Suprapubic skin (tissue), 4 donors: ENCODE measurements around the gene COLEC11. TPM values are rescaled to one million over a fixed set of nuclear protein-coding genes. Genes with fewer than 3 reads are reported as not detected.

Experiments
- DNase-seq, 2 donors: peaks; one replicate each; pipeline ENCODE4 v3.0.0-alpha.2; 2019; ENCODE audit warnings: low spot score in 2 of 2
- H3K27ac ChIP-seq: fragments of 200-600 bp; sonication (generic); one replicate; pipeline ENCODE4 v1.5.1; 2019
- H3K27me3 ChIP-seq: fragments of 200-600 bp; sonication (generic); one replicate; pipeline ENCODE4 v1.5.1; 2019
- H3K36me3 ChIP-seq: fragments of 200-600 bp; sonication (generic); one replicate; pipeline ENCODE4 v1.5.1; 2019
- H3K4me1 ChIP-seq: fragments of 200-600 bp; sonication (generic); one replicate; pipeline ENCODE4 v1.5.1; 2019
- H3K4me3 ChIP-seq: fragments of 200-600 bp; sonication (generic); one replicate; pipeline ENCODE4 v1.5.1; 2019; ENCODE audit warnings: mild to moderate bottlenecking
- H3K9me3 ChIP-seq: fragments of 200-600 bp; sonication (generic); one replicate; pipeline ENCODE4 v1.5.1; 2019
- EP300 ChIP-seq: sonication (generic); formaldehyde crosslinking; IDR thresholded peaks from one replicate; pipeline ENCODE4 v1.6.1; 2017; ENCODE audit warnings: antibody characterized with exemption
- POLR2A ChIP-seq, 2 donors: fragments of 450-650 bp; IDR thresholded peaks; one replicate each; pipeline ENCODE4 v1.6.1; 2017; ENCODE audit warnings: antibody characterized with exemption in 2 of 2, mild to moderate bottlenecking in 2 of 2, moderate library complexity in 2 of 2
- POLR2AphosphoS5 ChIP-seq, 3 donors: sonication (generic); formaldehyde crosslinking; IDR thresholded peaks; one replicate each; pipeline ENCODE4 v1.6.1; 2017; ENCODE audit warnings: antibody characterized with exemption in 3 of 3
- WGBS: methylation state at CpG from one replicate; pipeline ENCODE4 v1.1.5; 2018; 5-methylcytosine and 5-hydroxymethylcytosine counted together
- total RNA-seq, 4 donors: library from RNA; depleted of rRNA; stranded (reverse); fragments of >200 nt; gene quantifications; one replicate each; pipeline ENCODE4 v1.1.0, GENCODE V29; 2016
- TF ChIP-seq, protein P1 (sequence below), 2 donors: fragments of 200-600 bp in 1 of 2; fragments of 450-650 bp in 1 of 2; sonication (generic) in 1 of 2; IDR thresholded peaks; one replicate each; pipeline ENCODE4 v1.5.1; 2016 to 2019; ENCODE audit warnings: antibody characterized with exemption in 2 of 2, mild to moderate bottlenecking in 1 of 2, moderate library complexity in 1 of 2

Gene COLEC11
- total RNA-seq, 4 donors from 2014 or later = 0.39 to 0.68 TPM; not detected in 2

DNA sequence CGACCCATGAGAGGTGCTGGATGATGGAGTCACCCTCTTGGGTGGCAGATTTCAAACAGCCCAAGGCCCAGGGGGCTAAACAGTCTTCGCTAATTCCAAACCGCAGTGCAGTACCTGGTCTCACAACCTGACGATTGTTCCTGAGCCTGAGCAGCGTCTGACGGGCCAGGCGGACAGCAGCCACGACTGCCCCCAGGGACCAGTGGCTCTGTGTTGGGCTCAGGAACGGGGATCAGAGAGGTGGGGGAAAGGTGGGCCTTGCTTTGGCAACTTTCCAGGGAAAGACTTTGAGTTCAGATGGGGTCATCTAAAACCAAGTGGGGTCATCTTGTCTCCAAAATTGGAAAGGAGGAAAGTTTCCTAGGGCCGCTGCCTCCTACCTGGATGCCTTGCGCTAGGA is 492 bp downstream of the COLEC11 start:
- no peak for TF ChIP-seq POLR2A (IDR thresholded peaks at IDR 0.05)
- no peak for TF ChIP-seq POLR2AphosphoS5 (IDR thresholded peaks at IDR 0.05)
- TF ChIP-seq EP300 = no peak
- TF ChIP-seq, protein P1, sequence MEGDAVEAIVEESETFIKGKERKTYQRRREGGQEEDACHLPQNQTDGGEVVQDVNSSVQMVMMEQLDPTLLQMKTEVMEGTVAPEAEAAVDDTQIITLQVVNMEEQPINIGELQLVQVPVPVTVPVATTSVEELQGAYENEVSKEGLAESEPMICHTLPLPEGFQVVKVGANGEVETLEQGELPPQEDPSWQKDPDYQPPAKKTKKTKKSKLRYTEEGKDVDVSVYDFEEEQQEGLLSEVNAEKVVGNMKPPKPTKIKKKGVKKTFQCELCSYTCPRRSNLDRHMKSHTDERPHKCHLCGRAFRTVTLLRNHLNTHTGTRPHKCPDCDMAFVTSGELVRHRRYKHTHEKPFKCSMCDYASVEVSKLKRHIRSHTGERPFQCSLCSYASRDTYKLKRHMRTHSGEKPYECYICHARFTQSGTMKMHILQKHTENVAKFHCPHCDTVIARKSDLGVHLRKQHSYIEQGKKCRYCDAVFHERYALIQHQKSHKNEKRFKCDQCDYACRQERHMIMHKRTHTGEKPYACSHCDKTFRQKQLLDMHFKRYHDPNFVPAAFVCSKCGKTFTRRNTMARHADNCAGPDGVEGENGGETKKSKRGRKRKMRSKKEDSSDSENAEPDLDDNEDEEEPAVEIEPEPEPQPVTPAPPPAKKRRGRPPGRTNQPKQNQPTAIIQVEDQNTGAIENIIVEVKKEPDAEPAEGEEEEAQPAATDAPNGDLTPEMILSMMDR (IDR thresholded peaks at IDR 0.05) = no peak
- no peak overlapping the region for H3K27ac ChIP-seq
- H3K4me1 ChIP-seq = no peaks in the 10 kb centered on the region
- 83% methylated on average over 11 of the region's 11 CpGs for WGBS
- H3K27me3 ChIP-seq = no peaks in the 10 kb centered on the region
- H3K4me3 ChIP-seq = no peak overlapping the region
- H3K36me3 ChIP-seq = no peaks in the 10 kb centered on the region
- no peaks in the 10 kb centered on the region for H3K9me3 ChIP-seq
- DNase-seq = no peak

DNA sequence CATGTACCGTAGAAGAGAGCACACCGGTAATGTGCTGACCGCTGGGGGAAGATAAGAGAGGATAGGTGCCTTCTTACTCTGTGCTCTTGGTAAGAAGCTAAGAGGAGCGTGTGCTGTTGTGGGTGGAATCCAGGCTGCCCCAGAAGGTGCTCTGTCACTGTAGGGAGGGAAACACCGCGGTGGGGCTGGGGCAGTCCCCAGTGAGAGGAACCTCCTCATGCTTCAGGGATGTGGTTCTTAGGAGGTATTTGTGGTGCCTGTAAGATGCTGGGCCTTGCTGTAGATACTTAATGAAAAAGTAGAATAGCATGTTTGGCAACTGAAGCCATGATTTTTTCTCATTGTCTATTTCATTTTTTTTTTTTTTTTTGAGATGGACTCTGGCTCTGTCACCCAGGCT is 1.1 kb downstream of the COLEC11 start:
- Histone ChIP-seq H3K9me3 (no peaks in the 10 kb centered on the region), H3K27me3 (no peaks in the 10 kb centered on the region), H3K36me3 (no peaks in the 10 kb centered on the region), H3K27ac (no peak overlapping the region), H3K4me1 (no peaks in the 10 kb centered on the region), H3K4me3 (no peak overlapping the region)
- no peak for DNase-seq
- TF ChIP-seq POLR2A (IDR thresholded peaks at IDR 0.05) (no peak), EP300 (no peak), POLR2AphosphoS5 (IDR thresholded peaks at IDR 0.05) (no peak)
- TF ChIP-seq, protein P1 (IDR thresholded peaks at IDR 0.05) = no peak
- 84% methylated on average over 6 of the region's 6 CpGs for WGBS

DNA sequence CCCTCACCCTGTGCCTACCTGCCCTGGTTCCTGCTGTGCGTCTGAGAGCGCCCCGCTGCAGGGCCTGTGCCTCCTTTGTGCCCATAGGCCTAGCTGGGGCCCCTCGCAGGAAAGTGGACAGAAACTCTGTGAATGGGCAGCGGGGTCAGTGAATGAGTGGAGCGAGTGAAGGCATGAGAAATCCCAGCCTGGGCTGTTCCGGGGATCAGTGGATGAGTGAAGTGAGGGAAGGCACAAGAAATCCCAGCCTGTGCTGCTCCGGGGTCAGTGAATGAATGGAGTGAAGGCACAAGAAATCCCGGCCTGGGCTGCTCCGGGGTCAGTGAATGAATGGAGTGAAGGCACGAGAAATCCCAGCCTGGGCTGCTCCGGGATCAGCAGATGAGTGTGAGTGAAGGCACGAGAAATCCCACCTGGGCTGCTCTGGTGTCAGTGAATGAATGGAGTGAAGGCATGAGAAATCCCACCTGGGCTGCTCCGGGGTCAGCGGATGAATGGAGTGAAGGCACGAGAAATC is 2.0 kb downstream of the COLEC11 start:
- Histone ChIP-seq H3K27me3 (no peaks in the 10 kb centered on the region), H3K4me1 (no peaks in the 10 kb centered on the region), H3K27ac (no peak overlapping the region), H3K36me3 (no peaks in the 10 kb centered on the region), H3K4me3 (no peak overlapping the region), H3K9me3 (no peaks in the 10 kb centered on the region)
- TF ChIP-seq EP300 (no peak), POLR2A (IDR thresholded peaks at IDR 0.05) (no peak), POLR2AphosphoS5 (IDR thresholded peaks at IDR 0.05) (no peak)
- TF ChIP-seq, protein P1 (IDR thresholded peaks at IDR 0.05) = no peak
- 90% methylated on average over 16 of the region's 16 CpGs for WGBS
- no peak for DNase-seq

DNA sequence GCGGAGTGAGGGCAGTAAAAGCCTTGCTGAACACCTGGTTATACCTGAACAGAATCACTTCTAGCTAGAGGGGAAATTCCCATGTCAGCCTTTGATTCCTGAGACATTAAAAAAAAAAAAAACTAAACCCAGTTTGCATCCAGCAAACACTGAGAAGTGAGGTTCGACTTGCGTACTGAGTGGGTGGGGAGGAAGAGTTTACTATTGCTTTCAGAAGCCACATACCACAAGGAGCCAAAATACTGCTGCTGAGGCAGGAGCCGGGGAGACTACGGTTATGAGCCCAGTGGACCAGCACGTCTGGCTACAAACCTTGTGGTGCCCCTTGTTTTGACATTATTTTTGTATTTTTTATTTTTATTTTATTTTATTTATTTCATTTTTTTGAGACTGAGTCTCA is 2.7 kb downstream of the COLEC11 start:
- Histone ChIP-seq H3K27me3 (no peaks in the 10 kb centered on the region), H3K27ac (no peak overlapping the region), H3K9me3 (no peaks in the 10 kb centered on the region), H3K36me3 (no peaks in the 10 kb centered on the region), H3K4me1 (no peaks in the 10 kb centered on the region), H3K4me3 (no peak overlapping the region)
- 72% methylated on average over 6 of the region's 6 CpGs for WGBS
- no peak for TF ChIP-seq POLR2AphosphoS5 (IDR thresholded peaks at IDR 0.05)
- no peak for TF ChIP-seq POLR2A (IDR thresholded peaks at IDR 0.05)
- no peak for TF ChIP-seq EP300
- TF ChIP-seq, protein P1 (IDR thresholded peaks at IDR 0.05) = no peak
- DNase-seq = no peak

DNA sequence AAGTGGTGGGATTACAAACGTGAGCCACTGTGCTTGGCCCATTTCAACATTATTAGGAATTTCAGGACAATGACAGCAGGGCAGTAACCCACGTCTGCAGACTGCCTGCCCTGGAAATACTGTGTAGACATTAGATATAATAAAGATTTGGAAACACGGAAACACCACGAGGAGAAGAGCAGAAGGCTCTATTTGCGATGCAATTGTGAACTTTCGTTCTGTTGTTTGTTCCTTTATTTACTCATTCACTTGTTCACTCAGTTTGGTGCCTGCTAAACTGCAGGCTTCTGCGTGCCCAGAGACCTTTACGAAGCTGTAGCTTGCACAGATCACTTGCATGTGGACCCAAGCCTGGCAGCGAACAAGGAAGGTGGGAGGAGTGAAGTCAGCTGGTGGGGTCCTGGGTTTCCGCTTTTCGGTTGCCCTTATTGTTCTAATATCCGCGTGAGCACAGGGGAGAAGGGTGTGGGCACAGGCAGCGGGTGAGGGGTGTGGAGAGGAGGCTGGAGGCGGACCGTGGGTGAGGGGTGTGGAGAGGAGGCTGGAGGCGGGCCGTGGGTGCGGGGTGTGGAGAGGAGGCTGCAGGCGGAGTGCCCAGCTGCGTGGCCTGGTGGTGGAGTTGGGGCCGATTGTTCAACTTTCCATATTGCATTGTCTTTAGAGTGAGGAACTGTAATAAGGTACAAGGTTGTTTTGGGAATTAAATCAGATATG is 3.4 kb downstream of the COLEC11 start:
- 79% methylated on average over 22 of the region's 22 CpGs for WGBS
- no peaks in the 10 kb centered on the region for H3K9me3 ChIP-seq
- TF ChIP-seq EP300 = no peak
- TF ChIP-seq POLR2AphosphoS5 (IDR thresholded peaks at IDR 0.05) = no peak
- TF ChIP-seq, protein P1 (IDR thresholded peaks at IDR 0.05) = no peak
- no peak for TF ChIP-seq POLR2A (IDR thresholded peaks at IDR 0.05)

More for the DNA sequence above, 3.4 kb downstream of the COLEC11 start:
- H3K4me1 ChIP-seq = no peaks in the 10 kb centered on the region
- no peaks in the 10 kb centered on the region for H3K36me3 ChIP-seq
- H3K27ac ChIP-seq = no peak overlapping the region
- peaks cover under 1% of the 10 kb centered on the region for H3K27me3 ChIP-seq
- DNase-seq = no peak
- H3K4me3 ChIP-seq = no peak overlapping the region
